Epithelial cell of esophagus (primary cell): ENCODE results near the gene MAP2.
A peak's percentile ranks its signal among the peaks of the same experiment; 100 is the strongest.

Experiments
- DNase-seq: peaks from one replicate; pipeline ENCODE4 v3.0.0; 2010; ENCODE audit warnings: low read depth
- H3K4me3 ChIP-seq: 2 replicates; pipeline ENCODE4 v1.5.1; 2011; ENCODE audit warnings: mild to moderate bottlenecking, low read length, control low read depth
- CTCF ChIP-seq: IDR thresholded peaks from 2 replicates; pipeline ENCODE4 v1.5.1; 2011; ENCODE audit warnings: low read depth, mild to moderate bottlenecking, low read length, control low read depth, inconsistent platforms; ENCODE audit not compliant: insufficient read depth; ENCODE audit errors: missing control alignments

Gene MAP2

GRCh38 chr2:209671020-209671680 is 247.3 kb downstream of the MAP2 start:
- TF ChIP-seq CTCF, result no peak
- no peak overlapping the region for H3K4me3 ChIP-seq
- no peak for DNase-seq

GRCh38 chr2:209673811-209674210 is 250.0 kb downstream of the MAP2 start:
- TF ChIP-seq CTCF, result no peak

GRCh38 chr2:209680596-209680995 is 256.7 kb downstream of the MAP2 start:
- no peak overlapping the region for H3K4me3 ChIP-seq
- DNase-seq, result no peak
- no peak for TF ChIP-seq CTCF

More at GRCh38 chr2:209673811-209674210, 250.0 kb downstream of the MAP2 start:
- no peak for DNase-seq
- H3K4me3 ChIP-seq, result no peak overlapping the region

- peak; percentile 36 for DNase-seq
- no peak for TF ChIP-seq CTCF
These were observed 257.4 kb downstream of the MAP2 start for GRCh38 chr2:209681201-209681735.

GRCh38 chr2:209682646-209683045 is 258.8 kb downstream of the MAP2 start:
- H3K4me3 ChIP-seq, result no peak overlapping the region
- DNase-seq, result no peak
- no peak for TF ChIP-seq CTCF

More at GRCh38 chr2:209681201-209681735, 257.4 kb downstream of the MAP2 start:
- no peak overlapping the region for H3K4me3 ChIP-seq

- H3K4me3 ChIP-seq, result no peak overlapping the region
- no peak for DNase-seq
- no peak for TF ChIP-seq CTCF
These were observed 261.5 kb downstream of the MAP2 start for GRCh38 chr2:209685340-209685739.

GRCh38 chr2:209685963-209686362 is 262.1 kb downstream of the MAP2 start:
- H3K4me3 ChIP-seq, result no peak overlapping the region
- no peak for TF ChIP-seq CTCF
- DNase-seq, result no peak
